Endothelial cell of umbilical vein (primary cell): ENCODE data around the gene SMTNL1.

ENCODE experiments used
- EZH2 ChIP-seq: IDR thresholded peaks from 2 replicates; pipeline ENCODE4 v1.6.1; 2012; ENCODE audit warnings: borderline replicate concordance, low read depth, mild to moderate bottlenecking, moderate library complexity, low read length, inconsistent platforms; ENCODE audit not compliant: severe bottlenecking
- FOS ChIP-seq: IDR thresholded peaks from 2 replicates; pipeline ENCODE4 v1.6.1; 2011; ENCODE audit warnings: mild to moderate bottlenecking, low read length, moderate library complexity, borderline replicate concordance; ENCODE audit not compliant: insufficient read depth
- GATA2 ChIP-seq: IDR thresholded peaks from 2 replicates; pipeline ENCODE4 v1.7.0; 2011; ENCODE audit warnings: low read depth, mild to moderate bottlenecking, moderate library complexity, mixed read lengths, low read length; ENCODE audit not compliant: insufficient read length, insufficient read depth
- JUN ChIP-seq: IDR thresholded peaks from 2 replicates; pipeline ENCODE4 v1.6.1; 2011; ENCODE audit warnings: borderline replicate concordance, low read depth; ENCODE audit not compliant: insufficient read length, insufficient read depth
- MAX ChIP-seq: IDR thresholded peaks from 2 replicates; pipeline ENCODE4 v1.6.1; 2011; ENCODE audit not compliant: insufficient read depth, insufficient read length
- MYC ChIP-seq: IDR thresholded peaks from one replicate; pipeline ENCODE4 v1.6.1; 2011; ENCODE audit warnings: mild to moderate bottlenecking, low read depth, low read length
- POLR2A ChIP-seq: IDR thresholded peaks from 2 replicates; pipeline ENCODE4 v1.6.1; 2012; ENCODE audit warnings: low read depth, mild to moderate bottlenecking, control low read depth, low read length
- POLR2AphosphoS5 ChIP-seq: IDR thresholded peaks from 2 replicates; pipeline ENCODE4 v1.6.1; 2012; ENCODE audit warnings: low read depth, mild to moderate bottlenecking, control low read depth, low read length, moderate library complexity; ENCODE audit not compliant: insufficient read depth
- TF ChIP-seq, protein P1 (sequence below), 2 donors: IDR thresholded peaks; 1 replicate in 1 of 2; 2 replicates in 1 of 2; pipeline ENCODE4 v1.5.1; 2011; ENCODE audit warnings: low read length in 2 of 2, mild to moderate bottlenecking in 2 of 2, moderate library complexity in 2 of 2, control low read depth in 1 of 2, inconsistent platforms in 1 of 2, low read depth in 1 of 2; ENCODE audit not compliant: insufficient read depth in 1 of 2; ENCODE audit errors: extremely low read depth in 1 of 2

DNA sequence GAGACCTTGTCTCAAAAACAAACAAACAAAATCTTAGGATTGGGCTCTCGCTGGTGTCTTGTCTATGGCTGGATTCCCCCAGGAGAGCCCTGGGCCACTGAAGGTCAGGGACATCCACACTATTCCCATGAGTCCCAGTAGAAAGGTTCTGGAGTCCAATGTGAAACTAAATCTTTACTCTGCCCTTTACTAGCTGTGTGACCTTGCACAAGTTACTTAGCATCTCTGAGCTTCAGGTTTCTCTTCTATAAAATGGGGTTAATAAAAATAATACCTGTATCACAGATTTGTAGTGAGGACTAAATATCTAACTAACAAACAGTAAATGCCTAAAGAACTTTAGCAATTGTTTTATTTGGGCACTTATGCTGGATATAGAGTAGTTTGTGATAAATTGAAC lies 30.9 kb upstream of the SMTNL1 start:
- TF ChIP-seq, protein P1, sequence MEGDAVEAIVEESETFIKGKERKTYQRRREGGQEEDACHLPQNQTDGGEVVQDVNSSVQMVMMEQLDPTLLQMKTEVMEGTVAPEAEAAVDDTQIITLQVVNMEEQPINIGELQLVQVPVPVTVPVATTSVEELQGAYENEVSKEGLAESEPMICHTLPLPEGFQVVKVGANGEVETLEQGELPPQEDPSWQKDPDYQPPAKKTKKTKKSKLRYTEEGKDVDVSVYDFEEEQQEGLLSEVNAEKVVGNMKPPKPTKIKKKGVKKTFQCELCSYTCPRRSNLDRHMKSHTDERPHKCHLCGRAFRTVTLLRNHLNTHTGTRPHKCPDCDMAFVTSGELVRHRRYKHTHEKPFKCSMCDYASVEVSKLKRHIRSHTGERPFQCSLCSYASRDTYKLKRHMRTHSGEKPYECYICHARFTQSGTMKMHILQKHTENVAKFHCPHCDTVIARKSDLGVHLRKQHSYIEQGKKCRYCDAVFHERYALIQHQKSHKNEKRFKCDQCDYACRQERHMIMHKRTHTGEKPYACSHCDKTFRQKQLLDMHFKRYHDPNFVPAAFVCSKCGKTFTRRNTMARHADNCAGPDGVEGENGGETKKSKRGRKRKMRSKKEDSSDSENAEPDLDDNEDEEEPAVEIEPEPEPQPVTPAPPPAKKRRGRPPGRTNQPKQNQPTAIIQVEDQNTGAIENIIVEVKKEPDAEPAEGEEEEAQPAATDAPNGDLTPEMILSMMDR (IDR thresholded peaks at IDR 0.05; ENCODE audit: extremely low read depth in 1 of 2, insufficient read depth in 1 of 2, low read depth in 1 of 2, low read length in 2 of 2) = no peak
- TF ChIP-seq MYC = no peak
- no peak for TF ChIP-seq MAX
- no peak for TF ChIP-seq POLR2A
- no peak for TF ChIP-seq EZH2
- TF ChIP-seq POLR2AphosphoS5 = no peak
- TF ChIP-seq FOS = no peak
- TF ChIP-seq JUN = no peak
- TF ChIP-seq GATA2 = no peak
